ENCODE measurements around the gene GNAL.
"Not testable (repeated sequence)": the region's sequence is repeated elsewhere in the genome, so short reads cannot be mapped to it uniquely, and the experiment has no call there.

Gene GNAL

DNA sequence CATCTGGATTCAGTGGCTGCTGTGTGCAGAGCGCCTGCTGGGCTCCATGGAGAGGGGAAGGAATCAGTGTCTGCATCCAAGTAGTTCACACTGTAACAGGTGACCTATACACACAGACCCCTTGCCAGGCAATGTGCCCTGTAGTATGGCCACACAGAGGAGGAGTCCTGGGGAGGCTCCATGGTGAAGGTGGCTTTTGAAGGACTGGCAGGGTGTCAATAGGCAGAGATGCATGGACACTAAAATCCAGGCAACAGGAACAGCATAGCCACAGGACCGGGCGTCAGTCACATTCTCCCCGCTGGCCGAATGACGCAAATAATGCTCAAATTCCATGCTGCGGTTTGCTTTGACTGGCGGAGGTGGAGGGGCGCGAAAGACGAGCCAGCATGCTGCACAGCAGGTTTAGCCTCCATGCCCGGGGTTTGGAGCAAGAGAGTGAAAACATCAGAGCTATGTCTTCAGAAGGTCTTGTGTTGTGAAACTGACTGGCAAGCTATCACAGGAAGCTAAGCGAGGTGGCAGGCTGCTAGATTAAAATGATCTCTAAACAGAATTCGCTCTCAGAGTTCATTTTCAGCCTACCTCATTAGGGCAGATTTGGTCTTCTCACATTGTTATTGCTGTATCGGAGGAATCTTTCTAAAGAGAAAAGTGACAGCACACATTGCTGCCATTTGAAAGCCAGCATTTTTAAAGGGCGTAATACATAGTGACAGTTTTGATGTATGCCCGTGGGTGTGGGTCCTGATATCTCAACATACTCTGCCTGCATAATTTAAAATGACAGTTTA, 161.0 kb downstream of the GNAL start:
- Histone ChIP-seq H3K36me3 (ENCODE audit: control insufficient read depth, insufficient read depth, low read length) (no peaks in the 10 kb centered on the region), H3K27ac (ENCODE audit: low read depth, low read length) (no peak overlapping the region), H3K4me3 (ENCODE audit: low read depth, low read length) (peak overlapping the region; percentile 93), H3K4me1 (ENCODE audit: control insufficient read depth, insufficient read depth, low read length) (peaks cover 12% of the 10 kb centered on the region), H3K9ac (ENCODE audit: low read length) (peak overlapping the region; percentile 91), H3K9me3 (ENCODE audit: control insufficient read depth, insufficient read depth, low read depth, low read length) (no peaks in the 10 kb centered on the region), H3K27me3 (ENCODE audit: control insufficient read depth, insufficient read depth, low read length) (no peaks in the 10 kb centered on the region)

GRCh38 chr18:11850821-11851145, 161.7 kb downstream of the GNAL start:
- Histone ChIP-seq H3K9ac (ENCODE audit: low read length) (peak overlapping the region; percentile 91), H3K4me1 (ENCODE audit: control insufficient read depth, insufficient read depth, low read length) (peaks cover 12% of the 10 kb centered on the region), H3K27ac (ENCODE audit: low read depth, low read length) (peak overlapping the region; percentile 46; the same call in 1 of the 2 replicates), H3K4me3 (ENCODE audit: low read depth, low read length) (peak overlapping the region; percentile 93), H3K9me3 (ENCODE audit: control insufficient read depth, insufficient read depth, low read depth, low read length) (no peaks in the 10 kb centered on the region), H3K36me3 (ENCODE audit: control insufficient read depth, insufficient read depth, low read length) (no peaks in the 10 kb centered on the region), H3K27me3 (ENCODE audit: control insufficient read depth, insufficient read depth, low read length) (no peaks in the 10 kb centered on the region)

GRCh38 chr18:11851146-11851805, 162.2 kb downstream of the GNAL start, which contains the start of gene CHMP1B:
Gene CHMP1B (plus strand): TSS chr18:11851413. CDS start chr18:11851512, 99 bp downstream.
- H3K4me3 ChIP-seq (ENCODE audit: low read depth, low read length), result peak within 1 kb of the TSS; percentile 93
- H3K9ac ChIP-seq (ENCODE audit: low read length), result peak within 1 kb of the TSS; percentile 91
- peaks cover 17% of the 10 kb centered on the region for H3K4me1 ChIP-seq (ENCODE audit: control insufficient read depth, insufficient read depth, low read length)
- H3K27me3 ChIP-seq (ENCODE audit: control insufficient read depth, insufficient read depth, low read length), result no peaks in the 10 kb centered on the region
- no peaks in the 10 kb centered on the region for H3K9me3 ChIP-seq (ENCODE audit: control insufficient read depth, insufficient read depth, low read depth, low read length)
- no peaks in the 10 kb centered on the region for H3K36me3 ChIP-seq (ENCODE audit: control insufficient read depth, insufficient read depth, low read length)
- peak within 1 kb of the TSS; percentile 78 for H3K27ac ChIP-seq (ENCODE audit: low read depth, low read length)

DNA sequence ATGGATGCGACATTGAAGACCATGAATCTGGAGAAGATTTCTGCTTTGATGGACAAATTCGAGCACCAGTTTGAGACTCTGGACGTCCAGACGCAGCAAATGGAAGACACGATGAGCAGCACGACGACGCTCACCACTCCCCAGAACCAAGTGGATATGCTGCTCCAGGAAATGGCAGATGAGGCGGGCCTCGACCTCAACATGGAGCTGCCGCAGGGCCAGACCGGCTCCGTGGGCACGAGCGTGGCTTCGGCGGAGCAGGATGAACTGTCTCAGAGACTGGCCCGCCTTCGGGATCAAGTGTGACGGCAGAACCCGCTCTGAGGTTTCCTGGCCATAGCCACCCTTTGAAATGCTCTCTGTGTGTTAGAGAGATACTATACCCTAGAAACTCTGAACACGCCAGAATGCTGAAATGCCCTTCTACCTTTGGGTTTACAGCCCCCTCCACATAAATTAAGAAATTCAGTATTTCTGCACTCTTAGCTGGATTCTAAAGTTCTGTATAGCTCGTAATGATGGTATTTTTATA, 162.8 kb downstream of the GNAL start:
- Histone ChIP-seq H3K36me3 (ENCODE audit: control insufficient read depth, insufficient read depth, low read length) (no peaks in the 10 kb centered on the region), H3K27ac (ENCODE audit: low read depth, low read length) (peak overlapping the region; percentile 78)

DNA sequence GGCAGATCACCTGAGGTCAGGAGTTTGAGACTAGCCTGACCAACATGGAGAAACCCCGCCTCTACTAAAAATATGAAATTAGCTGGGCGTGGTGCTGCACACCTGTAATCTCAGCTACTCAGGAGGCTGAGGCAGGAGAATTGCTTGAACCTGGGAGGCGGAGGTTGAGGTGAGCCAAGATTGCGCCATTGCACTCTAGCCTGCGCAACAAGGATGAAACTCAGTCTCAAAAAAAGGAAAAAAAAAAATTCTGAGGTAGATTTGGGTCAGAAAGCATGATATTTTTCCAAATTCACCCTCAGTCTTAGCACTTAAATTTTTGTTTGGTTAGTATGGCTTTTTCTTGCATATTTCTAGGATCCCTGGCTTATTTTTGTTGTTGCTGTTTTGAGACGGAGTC, 165.5 kb downstream of the GNAL start:
- not testable (repeated sequence) for H3K4me3 ChIP-seq (ENCODE audit: low read depth, low read length); H3K9ac ChIP-seq (ENCODE audit: low read length); H3K27me3 ChIP-seq (ENCODE audit: control insufficient read depth, insufficient read depth, low read length); H3K27ac ChIP-seq (ENCODE audit: low read depth, low read length); H3K9me3 ChIP-seq (ENCODE audit: control insufficient read depth, insufficient read depth, low read depth, low read length); H3K36me3 ChIP-seq (ENCODE audit: control insufficient read depth, insufficient read depth, low read length)
- H3K4me1 ChIP-seq (ENCODE audit: control insufficient read depth, insufficient read depth, low read length), result peaks cover 45% of the 10 kb centered on the region

More for the DNA sequence above, 162.8 kb downstream of the GNAL start:
- Histone ChIP-seq H3K9me3 (ENCODE audit: control insufficient read depth, insufficient read depth, low read depth, low read length) (no peaks in the 10 kb centered on the region), H3K9ac (ENCODE audit: low read length) (peak overlapping the region; percentile 91), H3K4me1 (ENCODE audit: control insufficient read depth, insufficient read depth, low read length) (peaks cover 20% of the 10 kb centered on the region), H3K4me3 (ENCODE audit: low read depth, low read length) (peak overlapping the region; percentile 93), H3K27me3 (ENCODE audit: control insufficient read depth, insufficient read depth, low read length) (no peaks in the 10 kb centered on the region)

- Histone ChIP-seq H3K4me1 (ENCODE audit: control insufficient read depth, insufficient read depth, low read length) (peaks cover 37% of the 10 kb centered on the region), H3K4me3 (ENCODE audit: low read depth, low read length) (peak overlapping the region; percentile 28), H3K27me3 (ENCODE audit: control insufficient read depth, insufficient read depth, low read length) (no peaks in the 10 kb centered on the region), H3K9ac (ENCODE audit: low read length) (peak overlapping the region; percentile 62), H3K27ac (ENCODE audit: low read depth, low read length) (peak overlapping the region; percentile 86), H3K9me3 (ENCODE audit: control insufficient read depth, insufficient read depth, low read depth, low read length) (no peaks in the 10 kb centered on the region), H3K36me3 (ENCODE audit: control insufficient read depth, insufficient read depth, low read length) (no peaks in the 10 kb centered on the region)
These were observed 168.3 kb downstream of the GNAL start for GRCh38 chr18:11857177-11857887.

DNA sequence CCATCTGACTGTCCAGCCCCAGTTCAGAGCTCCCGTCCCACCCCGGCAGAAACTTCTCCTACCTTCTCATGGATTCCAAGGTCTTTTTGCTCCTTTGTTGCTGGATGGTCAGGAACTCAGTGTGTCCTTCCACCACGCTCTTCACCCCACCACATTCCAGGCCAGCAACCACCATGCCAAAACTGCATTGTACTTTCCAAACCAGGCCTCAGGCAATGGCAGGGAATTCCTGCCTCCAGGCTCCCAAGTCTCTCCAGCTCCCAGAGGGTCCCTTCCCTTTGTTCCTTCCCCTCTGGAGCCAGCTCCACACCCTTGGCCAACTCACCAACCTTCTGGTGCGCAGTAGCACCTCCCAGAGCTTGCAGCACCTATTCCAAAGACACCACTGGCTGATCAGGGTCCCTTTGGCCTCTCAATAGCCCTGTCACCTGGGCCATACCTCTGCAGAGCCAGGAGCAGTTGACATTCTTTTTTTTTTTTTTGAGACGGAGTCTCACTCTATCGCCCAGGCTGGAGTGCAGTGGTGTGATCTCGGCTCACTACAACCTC, 170.3 kb downstream of the GNAL start:
- Histone ChIP-seq H3K27ac (ENCODE audit: low read depth, low read length) (peak overlapping the region; percentile 13; the same call in 1 of the 2 replicates), H3K27me3 (ENCODE audit: control insufficient read depth, insufficient read depth, low read length) (no peaks in the 10 kb centered on the region), H3K9ac (ENCODE audit: low read length) (peak overlapping the region; percentile 24), H3K4me3 (ENCODE audit: low read depth, low read length) (no peak overlapping the region; the same call in 1 of the 2 replicates), H3K4me1 (ENCODE audit: control insufficient read depth, insufficient read depth, low read length) (peaks cover 37% of the 10 kb centered on the region), H3K9me3 (ENCODE audit: control insufficient read depth, insufficient read depth, low read depth, low read length) (no peaks in the 10 kb centered on the region), H3K36me3 (ENCODE audit: control insufficient read depth, insufficient read depth, low read length) (no peaks in the 10 kb centered on the region)

DNA sequence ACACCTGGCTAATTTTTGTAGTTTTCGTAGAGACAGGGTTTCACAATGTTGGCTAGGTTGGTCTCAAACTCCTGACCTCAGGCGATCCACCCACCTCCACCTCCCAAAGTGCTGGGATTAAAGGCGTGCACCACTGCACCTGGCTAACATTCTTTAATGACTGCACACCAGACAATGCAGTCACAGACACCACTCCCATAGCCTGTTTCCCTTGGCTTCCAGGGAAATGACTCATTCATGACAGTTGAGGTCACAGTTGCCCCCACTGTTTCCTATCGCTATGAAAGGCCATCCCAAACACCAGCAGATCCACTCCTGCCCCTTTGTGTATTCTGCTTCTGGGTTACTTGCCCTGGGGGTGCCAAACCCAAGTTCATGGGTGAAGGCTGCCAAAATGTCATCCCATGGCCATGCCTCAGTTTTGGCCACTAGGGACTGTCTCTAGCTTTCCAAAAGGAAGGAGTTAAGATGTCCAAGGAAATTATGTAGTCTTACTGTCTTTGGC, 170.9 kb downstream of the GNAL start:
- H3K4me3 ChIP-seq (ENCODE audit: low read depth, low read length), result no peak overlapping the region
- H3K27ac ChIP-seq (ENCODE audit: low read depth, low read length), result no peak overlapping the region

DNA sequence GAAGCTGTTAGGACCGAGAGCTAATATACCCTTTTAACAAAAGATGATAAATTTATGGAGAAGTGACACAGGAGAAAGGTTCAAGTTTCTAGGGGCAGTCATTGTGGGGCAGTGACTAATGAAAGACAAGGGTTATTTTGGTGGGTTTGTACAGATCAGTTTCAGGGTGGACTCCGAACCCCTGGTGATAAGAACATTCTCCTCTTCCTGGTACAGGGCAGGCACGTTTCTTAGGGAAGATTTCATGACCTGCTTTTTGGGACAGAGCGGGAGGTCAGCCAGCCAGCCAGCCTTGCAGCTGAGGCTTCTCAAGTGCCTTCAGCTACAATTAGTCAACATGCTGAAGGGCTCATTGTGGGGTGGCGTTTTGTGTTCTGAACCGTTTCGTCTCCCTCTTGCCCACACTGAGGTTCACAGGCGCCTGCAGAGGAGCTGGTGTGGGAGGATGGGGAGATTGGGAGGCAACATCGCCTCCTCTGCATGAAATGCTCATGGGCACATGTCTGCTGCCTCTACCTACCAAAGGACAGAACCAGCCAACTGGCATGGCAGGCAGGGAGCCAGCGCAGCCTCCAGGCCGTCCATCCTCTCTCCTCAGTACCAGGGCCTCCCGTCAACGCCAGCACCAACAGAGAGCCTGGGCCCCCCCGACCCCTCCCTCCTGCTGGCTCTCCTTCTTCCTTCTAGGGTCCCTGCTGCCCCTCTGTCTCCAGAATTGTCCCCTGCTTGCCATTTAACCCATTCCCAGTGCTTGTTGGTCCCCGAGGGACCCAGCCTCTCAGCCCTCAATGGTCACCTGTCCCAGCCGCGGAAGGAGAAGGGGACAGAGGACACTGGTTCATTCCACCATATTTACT, 171.8 kb downstream of the GNAL start:
- Histone ChIP-seq H3K9ac (ENCODE audit: low read length) (no peak overlapping the region), H3K27me3 (ENCODE audit: control insufficient read depth, insufficient read depth, low read length) (no peaks in the 10 kb centered on the region), H3K9me3 (ENCODE audit: control insufficient read depth, insufficient read depth, low read depth, low read length) (no peaks in the 10 kb centered on the region), H3K4me3 (ENCODE audit: low read depth, low read length) (no peak overlapping the region), H3K27ac (ENCODE audit: low read depth, low read length) (no peak overlapping the region), H3K4me1 (ENCODE audit: control insufficient read depth, insufficient read depth, low read length) (peaks cover 37% of the 10 kb centered on the region), H3K36me3 (ENCODE audit: control insufficient read depth, insufficient read depth, low read length) (no peaks in the 10 kb centered on the region; the same call in 1 of the 2 replicates)

More for the DNA sequence above, 170.9 kb downstream of the GNAL start:
- H3K9ac ChIP-seq (ENCODE audit: low read length), result no peak overlapping the region
- H3K36me3 ChIP-seq (ENCODE audit: control insufficient read depth, insufficient read depth, low read length), result no peaks in the 10 kb centered on the region
- H3K27me3 ChIP-seq (ENCODE audit: control insufficient read depth, insufficient read depth, low read length), result no peaks in the 10 kb centered on the region
- no peaks in the 10 kb centered on the region for H3K9me3 ChIP-seq (ENCODE audit: control insufficient read depth, insufficient read depth, low read depth, low read length)
- H3K4me1 ChIP-seq (ENCODE audit: control insufficient read depth, insufficient read depth, low read length), result peaks cover 37% of the 10 kb centered on the region
